Measurements from ENCODE around the gene FBXO4.
"Not testable (repeated sequence)": the region's sequence is repeated elsewhere in the genome, so short reads cannot be mapped to it uniquely, and the experiment has no call there.

Gene FBXO4

GRCh38 chr5:41924526-41924871 lies 582 bp upstream of the FBXO4 start:
- no peak for DNase-seq

DNA sequence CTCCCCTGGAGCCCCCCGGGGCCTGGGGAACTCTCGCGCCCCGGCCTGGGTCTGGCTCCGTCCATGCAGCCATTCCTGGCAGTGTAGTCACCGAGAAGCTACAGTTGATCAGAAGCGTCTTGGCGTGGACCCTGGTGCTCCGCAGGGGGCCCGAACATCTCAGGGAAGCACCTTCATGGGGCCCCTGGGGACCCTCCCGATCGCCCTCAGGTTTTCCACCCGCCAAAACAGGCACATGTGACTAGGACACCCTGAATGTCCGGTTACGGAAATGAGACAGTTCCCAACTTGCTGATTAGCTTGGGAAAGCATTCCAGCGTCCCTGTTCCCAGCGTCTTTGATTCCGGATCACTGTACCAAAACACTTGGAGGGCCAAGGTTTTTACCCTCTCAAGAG lies 472 bp downstream of the FBXO4 start:
- DNase-seq = no peak

DNA sequence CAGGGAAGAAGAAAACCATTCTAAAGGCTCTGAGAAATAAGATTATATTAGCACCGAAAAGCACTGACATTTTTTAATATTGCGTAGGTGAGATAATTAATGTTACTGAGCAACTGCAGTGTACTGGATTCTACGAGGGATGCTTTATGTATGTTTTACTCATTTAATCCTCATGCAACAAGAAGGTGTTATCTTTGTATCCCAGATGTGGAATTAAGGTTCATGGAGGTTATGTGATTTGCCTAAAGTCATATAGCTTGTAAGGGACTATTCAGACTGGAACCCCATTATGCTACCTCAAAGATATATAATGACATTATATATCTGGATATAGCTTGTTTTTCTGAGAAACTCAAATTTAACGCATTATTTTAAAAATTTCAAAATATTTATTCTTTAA lies 2.5 kb downstream of the FBXO4 start:
- DNase-seq = no peak

DNA sequence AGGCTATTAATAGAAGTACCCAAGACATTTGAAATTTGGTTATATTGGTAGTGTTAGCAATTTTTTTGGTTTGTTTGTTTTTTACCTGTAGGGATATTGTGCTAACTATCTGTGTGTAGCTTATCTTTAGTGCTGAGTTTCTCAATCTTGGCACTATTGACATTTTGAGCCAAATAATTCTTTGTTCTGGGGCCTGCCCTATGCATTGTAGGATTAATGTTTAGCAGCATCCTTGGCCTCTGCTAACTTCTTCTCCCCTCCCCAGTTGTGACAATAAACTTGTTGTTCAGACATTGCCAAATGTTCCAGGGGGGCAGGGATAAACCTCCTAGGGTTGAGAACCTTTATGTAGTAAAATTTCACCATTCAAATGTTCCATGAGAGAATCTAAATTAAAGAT lies 4.0 kb downstream of the FBXO4 start:
- no peak for DNase-seq

DNA sequence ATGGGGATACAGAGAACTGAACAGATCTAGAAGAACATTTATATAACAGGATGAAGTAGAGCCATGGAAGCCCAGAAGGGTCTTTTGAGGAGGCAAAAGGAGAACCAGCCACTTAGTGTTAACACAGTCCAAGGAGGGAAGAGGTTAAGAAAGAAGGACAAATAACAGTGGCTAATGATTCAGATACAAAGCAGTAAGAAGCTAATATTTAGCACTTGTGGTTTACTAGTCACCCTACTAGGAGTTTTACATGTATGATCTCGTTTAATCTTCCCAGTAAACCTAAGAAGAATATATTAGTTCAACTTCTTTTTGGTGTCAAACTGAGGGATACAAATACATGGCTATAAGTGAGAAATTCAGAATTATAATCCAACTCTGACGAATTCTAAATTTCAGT lies 7.7 kb downstream of the FBXO4 start:
- DNase-seq = no peak

GRCh38 chr5:41935544-41935943 lies 10.5 kb downstream of the FBXO4 start:
- no peak for DNase-seq

DNA sequence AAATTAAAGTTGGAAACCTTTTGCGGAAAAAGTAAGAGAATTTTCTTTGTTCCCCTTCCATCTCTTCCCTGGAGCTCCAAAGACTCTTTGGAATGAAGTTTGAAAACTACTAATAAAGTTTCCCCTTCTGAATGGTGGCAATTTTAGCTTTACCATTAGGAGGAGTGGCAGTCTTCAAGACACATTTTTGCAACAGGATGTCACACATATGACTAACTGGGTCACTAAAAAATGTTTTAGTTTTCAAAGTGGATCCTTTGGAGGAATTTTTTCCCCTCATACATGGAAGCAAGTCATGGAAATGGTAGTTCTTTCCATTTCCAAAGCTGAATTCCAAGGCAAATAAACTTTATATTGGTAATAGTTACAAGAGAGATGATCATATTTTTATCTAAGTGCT lies 15.6 kb downstream of the FBXO4 start:
- DNase-seq = no peak

DNA sequence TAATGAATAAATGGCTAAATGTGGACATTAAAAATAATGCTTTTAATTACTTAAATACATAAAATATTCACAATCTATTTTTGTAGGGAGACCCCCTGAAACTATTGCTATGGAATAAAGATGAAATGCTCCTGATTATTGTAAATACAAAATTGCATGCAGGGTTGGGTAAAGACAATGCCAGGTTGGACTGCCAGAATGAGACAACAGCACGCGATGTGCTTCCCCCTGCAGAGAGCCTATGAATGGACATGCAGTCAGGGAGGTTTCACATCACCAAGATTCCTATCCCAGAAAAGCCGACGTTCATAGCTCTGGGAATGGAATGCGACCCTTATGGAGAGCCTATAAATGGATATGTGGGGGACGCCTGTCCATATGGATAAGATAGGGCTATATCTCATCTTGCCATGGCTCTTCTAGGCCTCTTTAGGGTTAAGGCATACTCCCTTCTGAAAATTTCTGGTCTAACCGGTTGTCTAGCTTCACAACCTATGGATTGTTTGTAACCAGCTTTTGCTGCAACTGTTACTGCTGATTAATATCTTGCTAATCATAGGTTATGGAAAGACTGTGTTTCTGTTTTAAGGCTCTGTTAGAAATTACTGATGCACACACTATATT lies 20.4 kb downstream of the FBXO4 start:
- not testable (repeated sequence) for DNase-seq

GRCh38 chr5:41951224-41951623 lies 26.1 kb downstream of the FBXO4 start:
- DNase-seq = no peak

DNA sequence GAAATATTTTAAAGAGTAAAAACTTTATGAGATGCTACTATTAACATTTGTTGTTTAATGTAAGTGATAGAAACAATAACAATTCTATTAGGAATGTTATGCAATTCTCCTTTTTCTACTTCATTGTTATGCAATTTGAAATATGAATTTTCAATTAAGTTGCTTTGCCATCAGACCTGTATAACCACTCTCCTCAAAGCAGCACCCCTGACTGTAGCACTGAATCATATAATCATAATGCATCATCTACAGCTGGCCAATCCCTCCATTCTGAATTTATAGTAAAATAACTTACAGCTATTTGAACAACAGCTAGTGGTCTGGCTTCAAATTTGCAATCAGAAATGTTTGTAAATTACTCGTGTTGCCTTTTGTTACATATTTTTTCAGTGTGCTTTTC lies 29.2 kb downstream of the FBXO4 start:
- no peak for DNase-seq

DNA sequence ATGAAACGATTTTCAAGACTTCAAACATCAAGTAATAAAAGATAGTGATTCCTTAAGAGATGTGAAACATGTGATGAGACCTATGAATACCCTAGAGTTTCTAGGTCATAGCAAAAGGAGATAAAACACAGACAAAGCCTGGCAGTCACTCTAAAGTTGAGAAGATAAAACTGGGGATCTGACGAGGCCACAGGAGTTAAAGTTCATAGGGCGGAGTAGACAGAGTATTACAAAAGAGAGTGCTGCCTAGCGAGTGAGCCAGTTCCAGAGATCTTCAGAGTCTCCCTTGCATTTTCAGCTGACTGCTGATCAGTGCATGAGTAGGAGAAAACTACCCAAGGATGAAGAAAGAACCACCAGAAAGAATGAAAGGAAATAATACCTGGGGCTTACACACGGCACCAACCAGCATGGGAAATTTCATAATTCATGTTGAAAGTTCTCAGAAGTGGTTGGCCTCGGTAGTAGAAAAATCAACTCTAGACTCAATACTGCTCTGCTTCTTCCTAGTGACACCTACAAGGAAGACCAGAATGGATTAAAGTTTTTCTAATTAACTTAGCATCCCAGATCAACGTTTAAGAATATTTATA lies 30.4 kb downstream of the FBXO4 start:
- DNase-seq = no peak

DNA sequence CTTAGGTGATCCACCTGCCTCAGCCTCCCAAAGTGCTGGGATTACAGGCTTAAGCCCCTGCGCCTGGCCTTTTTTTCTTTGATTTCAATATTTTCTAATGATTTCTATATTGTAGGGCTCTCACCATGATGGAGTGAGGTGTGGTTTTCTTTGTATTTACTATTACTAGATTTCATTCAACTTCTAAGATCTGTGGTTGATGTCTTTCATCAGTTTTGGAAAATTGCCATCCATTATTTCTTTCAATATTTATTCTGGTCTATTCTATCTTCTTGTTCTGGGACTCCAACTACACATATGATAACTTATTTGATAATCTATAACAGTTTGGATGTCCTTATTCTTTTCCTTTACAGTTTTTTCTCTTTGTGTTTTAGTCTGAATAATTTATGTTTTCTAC lies 31.9 kb downstream of the FBXO4 start:
- no peak for DNase-seq

DNA sequence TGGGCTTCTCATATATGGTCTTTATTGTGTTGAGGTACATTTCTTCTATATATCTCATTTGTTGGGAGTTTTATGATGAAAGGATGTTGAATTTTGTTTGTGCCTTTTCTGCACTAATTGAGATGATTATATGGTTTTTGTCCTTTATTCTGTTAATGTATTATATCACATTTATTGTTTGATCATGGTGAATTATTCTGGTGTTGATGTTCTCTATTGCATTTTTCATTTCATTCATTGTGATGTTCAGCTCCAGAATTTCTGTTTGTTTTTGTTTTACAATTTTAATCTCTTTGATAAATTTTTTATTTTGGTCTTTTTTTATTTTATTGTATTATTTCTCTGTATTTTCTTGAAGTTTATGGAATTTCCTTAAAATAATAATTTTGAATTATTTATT lies 35.4 kb downstream of the FBXO4 start:
- DNase-seq = no peak

DNA sequence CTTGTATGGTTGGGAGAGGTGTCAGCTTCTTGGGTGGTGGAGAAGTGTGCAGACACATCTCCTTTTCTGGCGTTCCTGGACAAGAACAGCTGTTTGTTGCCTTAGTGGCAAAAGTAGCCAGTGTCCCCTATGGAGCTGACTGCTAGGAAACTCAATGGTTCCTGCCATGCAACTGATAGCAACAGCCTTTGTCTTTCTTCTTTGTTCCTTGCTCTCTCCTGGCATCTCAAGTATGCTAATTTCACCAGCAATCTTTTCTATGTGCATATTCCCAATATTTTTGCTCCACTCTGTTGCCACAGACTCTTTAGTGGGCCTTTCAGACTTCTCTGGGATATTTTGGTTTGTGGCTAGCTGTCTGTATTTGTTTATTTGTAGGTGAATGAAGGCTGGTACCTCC lies 36.7 kb downstream of the FBXO4 start:
- DNase-seq = no peak

GRCh38 chr5:41962491-41962890 lies 37.4 kb downstream of the FBXO4 start:
- DNase-seq = no peak

DNA sequence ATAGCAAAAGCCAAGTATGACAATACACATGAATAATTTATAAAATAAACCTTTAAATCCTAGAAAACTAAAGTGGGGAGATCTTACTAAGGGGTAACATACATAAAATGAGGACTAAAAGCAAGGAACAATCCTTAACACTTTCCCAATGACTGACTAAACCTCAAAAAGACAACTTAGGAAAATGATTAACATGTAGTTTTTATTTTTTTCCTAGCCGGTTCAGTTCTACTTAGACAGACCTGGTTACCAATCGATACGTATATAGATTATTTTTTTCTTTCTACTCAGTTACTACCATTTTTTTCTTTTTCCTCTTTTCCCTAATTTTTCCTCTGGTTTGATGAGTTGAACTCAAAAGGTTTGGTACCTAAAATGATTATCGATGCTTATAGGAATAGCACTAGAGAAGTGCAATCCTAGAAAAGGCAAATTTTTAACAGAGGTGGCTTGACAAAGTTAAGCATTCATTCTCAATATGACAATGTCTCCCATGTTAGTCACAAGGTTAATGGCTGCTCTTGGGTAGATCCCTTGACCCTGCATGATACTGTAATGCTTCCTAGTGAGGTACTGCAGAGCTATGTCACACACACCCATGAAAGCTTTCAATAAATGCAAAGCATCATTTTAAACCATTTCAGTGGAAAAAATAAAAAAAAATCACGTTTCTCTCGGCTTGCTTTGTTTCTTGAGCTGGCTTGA lies 41.5 kb downstream of the FBXO4 start:
- no peak for DNase-seq

GRCh38 chr5:41967401-41967800 lies 42.3 kb downstream of the FBXO4 start:
- no peak for DNase-seq

DNA sequence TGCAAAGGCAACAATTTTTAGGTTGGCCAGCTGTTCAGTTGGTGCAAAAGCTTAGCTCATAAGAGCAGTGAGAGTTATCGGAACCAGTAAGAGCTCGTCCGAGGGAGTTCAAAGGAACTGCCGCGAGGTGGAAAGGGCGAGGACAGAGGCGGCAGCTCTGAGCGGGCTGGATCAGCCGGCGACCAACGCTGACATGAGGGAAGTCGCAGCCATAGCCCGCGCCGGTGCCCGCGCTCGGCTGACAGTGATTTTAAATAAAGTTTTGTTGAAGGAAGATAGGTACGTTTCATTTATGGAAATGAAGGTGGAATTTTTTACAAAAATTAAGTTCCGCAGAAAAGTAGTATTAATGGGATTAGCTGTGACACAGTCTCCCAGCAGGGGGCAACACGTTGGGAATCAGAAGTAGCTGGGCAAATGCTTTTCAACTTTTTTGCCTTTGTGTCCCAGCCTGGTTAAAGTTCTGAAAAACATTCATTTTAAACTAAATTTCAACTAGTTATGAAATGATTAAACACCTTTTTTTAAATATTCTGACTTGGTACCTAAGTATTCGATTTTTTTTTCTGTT lies 43.2 kb downstream of the FBXO4 start:
- no peak for DNase-seq

- no peak for DNase-seq
Measured at GRCh38 chr5:41973087-41973486, 48.0 kb downstream of the FBXO4 start.

GRCh38 chr5:41973887-41974286 lies 48.8 kb downstream of the FBXO4 start:
- DNase-seq = no peak

- DNase-seq = no peak
Measured at GRCh38 chr5:41978676-41979075, 53.6 kb downstream of the FBXO4 start.

DNA sequence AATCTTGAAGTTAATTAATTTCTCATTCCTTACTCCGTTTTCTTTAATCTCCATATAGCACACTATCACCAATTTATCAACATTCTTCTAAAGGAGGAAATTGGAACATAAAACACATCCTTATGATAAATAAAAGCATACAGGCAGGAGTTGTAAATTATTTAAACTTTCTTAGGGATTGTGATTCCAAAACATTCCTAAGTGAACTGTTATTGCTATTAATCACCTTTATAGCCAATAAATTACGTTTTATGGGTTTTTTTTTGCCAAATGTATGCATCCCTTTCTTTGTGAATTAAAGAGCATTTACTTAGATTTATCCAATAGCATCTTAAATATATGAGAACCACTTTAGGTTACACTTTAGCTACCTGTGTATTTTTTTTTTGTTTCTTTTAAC lies 55.3 kb downstream of the FBXO4 start:
- DNase-seq = no peak

DNA sequence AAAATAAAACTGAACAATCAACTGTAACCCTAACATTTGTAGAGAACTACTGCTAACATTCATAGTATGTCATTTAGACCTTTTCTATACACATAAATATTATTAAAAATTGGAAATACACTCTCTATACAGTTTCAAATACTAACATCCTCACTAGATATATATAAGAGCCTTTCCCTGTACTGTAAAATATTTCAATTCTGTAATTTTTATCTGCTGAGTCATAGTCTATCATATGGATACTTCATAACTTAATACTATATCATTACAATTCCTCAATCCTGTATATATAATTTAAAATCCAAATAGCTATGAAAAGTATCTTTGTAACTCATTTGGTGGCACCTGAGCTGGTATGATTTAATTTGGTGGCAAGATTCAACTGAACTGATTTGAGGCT lies 55.8 kb downstream of the FBXO4 start:
- no peak for DNase-seq

DNA sequence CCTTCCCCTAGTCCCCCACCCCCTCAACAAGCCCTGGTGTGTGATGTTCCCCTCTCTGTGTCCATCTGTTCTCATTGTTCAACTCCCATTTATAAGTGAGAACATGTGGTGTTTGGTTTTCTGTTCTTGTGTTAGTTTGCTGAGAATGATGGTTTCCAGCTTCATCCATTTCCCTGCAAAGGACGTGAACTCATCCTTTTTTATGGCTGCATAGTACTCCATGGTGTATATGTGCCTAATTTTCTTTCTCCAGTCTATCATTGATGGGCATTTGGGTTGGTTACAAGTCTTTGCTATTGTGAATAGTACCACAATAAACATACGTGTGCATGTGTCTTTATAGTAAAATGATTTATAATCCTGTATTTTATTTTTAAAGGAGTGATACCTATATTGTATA lies 57.8 kb downstream of the FBXO4 start:
- not testable (repeated sequence) for DNase-seq
